Measurements from ENCODE around the gene TRAK1.

The TRAK1 gene

GRCh38 chr3:42157540-42158538 is 66.7 kb downstream of the TRAK1 start:
- DNase-seq (ENCODE audit: low spot score), result no peak

GRCh38 chr3:42159147-42159546 is 68.0 kb downstream of the TRAK1 start:
- no peak for DNase-seq (ENCODE audit: low spot score)

- no peak for DNase-seq (ENCODE audit: low spot score)
Observed at GRCh38 chr3:42159706-42160472, 68.7 kb downstream of the TRAK1 start.

GRCh38 chr3:42161050-42161935 is 70.1 kb downstream of the TRAK1 start:
- no peak for DNase-seq (ENCODE audit: low spot score)

DNA sequence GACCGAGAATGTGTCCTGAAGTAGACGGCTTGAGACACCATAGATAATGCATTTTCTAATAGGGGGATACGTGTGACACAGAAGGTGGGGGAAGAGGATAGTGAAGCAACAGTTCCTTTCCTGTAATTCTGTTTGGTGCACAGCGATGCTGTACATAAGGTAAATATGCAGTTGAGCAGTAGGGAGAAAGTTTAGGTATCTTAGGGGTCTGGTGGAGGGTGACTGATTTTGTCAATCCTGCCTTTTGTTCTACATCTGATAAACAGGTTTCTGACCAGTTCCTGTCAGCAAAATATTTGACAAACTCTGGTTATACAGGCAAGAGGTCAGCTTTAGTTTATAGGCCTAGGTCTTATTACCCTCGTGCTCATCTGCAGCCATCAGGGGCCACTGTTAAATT is 71.3 kb downstream of the TRAK1 start:
- DNase-seq (ENCODE audit: low spot score), result no peak

DNA sequence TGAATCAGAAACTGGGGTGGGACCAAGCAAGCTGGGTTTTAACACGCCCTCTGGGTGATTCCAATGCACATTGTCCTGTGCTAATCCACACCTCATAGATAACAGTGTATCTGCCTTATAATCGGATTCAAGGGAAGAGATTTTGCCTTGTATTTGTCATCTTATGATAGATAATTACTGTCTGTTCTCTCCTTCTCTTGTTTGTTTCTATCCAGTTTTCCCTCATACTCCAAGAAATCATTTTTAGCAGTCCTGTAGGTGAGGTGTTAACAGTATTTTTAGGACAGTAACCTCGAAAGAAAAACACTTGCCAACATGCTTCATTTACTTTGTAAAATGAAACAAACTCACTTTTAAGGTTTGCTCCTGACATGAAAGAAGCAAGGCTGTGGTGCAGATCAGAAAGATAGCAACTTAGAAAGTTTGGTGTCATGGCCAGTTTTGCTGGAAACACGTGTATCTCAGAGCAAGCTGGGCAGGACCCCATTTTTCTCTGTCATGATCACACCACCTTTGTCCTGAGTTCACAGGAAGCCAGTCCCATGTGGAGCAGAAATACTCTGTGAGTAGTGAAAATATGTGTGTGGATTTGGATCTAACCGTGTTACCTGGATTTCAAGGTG is 72.6 kb downstream of the TRAK1 start:
- no peak for DNase-seq (ENCODE audit: low spot score)

DNA sequence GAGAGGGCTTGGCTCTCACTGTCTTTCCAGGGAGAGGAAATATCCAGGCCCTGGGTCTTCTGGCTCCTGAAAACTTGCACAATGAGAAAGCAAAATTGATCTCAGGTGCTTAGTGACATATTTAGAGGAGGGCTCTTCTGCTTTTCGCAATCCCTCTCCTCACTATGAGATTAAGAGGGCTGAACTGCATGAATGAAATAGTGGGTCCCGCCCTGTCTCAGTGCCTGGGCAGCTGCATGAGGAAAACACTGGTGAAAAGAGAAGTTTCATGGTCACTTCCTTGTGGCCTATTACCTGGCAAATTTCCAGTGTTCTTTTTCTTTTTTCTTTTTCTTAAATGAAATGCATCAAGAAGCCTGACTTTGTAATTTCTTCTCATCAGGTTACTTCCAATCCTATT is 73.5 kb downstream of the TRAK1 start:
- no peak for DNase-seq (ENCODE audit: low spot score)

DNA sequence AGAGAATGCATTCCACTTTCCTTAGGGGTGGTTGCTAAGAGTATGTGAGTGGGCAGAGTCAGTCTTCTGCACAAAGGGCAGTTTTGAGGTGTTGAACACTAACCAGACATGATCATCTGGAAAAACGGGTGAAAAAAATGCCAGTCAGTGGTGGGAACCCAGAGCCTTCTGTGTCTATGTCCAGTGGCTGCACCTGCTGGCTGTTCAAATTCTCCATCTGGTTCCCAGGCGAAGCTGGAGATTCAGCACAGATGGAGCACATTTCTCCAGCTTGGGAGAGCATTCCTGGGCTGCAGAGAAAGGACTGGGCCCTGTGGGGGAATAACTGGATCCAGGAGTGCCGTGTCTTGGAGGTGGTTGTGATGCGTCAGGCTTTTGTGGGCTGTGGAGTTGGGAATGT is 74.1 kb downstream of the TRAK1 start:
- DNase-seq (ENCODE audit: low spot score), result no peak

- DNase-seq (ENCODE audit: low spot score), result no peak
Observed at GRCh38 chr3:42166214-42166613, 75.1 kb downstream of the TRAK1 start.

DNA sequence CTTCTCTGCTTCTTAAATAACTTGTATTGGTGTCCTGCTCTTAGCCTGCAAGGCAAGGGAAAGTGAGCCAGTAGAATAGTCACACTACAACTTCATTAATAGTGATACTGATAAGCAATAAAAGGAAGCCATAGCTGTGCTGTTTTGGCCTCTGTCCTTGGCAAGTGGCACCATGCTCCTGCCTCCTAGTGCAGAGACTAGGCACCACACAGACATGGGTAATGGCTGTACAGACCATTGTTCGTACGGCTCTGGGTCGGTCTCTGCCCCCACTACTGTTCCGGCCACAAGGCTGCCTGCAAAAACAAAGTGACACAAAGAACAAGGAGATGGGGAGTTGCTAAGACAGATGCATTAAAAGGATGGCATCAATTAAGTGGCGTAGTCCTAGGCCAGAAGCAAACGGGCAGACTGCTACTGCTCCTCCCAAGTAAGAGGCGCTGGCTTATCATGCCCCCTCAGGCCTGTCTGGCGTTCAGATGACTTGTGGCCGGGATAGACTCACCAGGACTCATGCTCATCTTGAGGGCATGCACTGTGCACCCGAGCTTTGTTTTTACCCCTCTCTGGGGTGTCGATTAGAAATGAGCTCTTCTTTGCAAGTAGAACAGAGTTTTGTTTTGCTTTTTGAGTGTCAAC is 75.6 kb downstream of the TRAK1 start:
- DNase-seq (ENCODE audit: low spot score), result peak; percentile 57

- DNase-seq (ENCODE audit: low spot score), result no peak
Observed at GRCh38 chr3:42169579-42170120, 78.5 kb downstream of the TRAK1 start.

DNA sequence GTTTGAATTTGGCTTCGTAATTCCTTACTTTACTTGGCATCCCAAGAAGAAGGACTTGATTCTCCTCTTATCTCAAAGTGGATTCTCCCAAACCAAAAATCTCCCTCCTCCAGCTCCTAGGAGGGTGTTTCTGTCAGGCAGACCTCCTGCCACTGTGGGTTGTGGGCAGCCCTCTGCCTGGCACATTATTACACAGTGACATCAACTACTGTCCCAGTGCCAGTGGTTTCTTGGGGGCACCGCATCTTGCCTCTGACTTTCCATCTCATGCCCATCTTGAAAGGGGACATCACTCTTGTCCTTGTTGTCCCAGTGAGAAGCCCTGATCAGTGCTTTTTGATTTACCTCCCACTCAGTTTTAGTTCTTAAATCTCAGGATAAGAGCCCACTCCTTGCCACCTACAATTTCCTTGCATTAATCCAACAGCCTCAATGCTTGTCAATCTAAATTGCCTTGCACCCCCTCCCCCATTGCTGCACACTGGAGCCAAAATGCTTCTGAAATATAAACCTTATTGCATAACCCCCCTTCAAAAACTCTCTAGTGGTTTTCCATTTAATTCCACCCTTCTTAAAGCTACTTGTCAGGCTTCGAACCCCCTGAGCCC is 81.0 kb downstream of the TRAK1 start:
- DNase-seq (ENCODE audit: low spot score), result no peak

DNA sequence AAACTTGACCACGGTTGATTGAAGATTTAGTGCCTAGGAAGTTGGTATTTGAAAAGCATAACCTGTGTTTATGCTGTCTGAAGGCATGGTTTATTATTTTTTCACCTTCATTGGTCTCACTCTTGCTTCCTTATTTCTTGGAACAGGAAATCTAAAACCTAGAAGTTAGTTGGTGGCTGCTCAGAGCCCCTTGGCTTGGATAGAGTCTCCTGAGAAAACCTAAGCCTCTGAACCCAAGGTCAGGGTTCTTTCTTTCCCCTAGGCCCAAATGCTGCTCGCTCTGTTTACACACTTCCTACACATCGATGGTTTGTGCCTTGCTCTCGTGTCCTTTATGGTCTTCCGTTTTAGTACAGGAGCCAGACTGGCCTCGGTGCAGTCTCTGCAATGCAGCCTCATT is 82.2 kb downstream of the TRAK1 start:
- DNase-seq (ENCODE audit: low spot score), result no peak

GRCh38 chr3:42174679-42175385 is 83.7 kb downstream of the TRAK1 start:
- no peak for DNase-seq (ENCODE audit: low spot score)

DNA sequence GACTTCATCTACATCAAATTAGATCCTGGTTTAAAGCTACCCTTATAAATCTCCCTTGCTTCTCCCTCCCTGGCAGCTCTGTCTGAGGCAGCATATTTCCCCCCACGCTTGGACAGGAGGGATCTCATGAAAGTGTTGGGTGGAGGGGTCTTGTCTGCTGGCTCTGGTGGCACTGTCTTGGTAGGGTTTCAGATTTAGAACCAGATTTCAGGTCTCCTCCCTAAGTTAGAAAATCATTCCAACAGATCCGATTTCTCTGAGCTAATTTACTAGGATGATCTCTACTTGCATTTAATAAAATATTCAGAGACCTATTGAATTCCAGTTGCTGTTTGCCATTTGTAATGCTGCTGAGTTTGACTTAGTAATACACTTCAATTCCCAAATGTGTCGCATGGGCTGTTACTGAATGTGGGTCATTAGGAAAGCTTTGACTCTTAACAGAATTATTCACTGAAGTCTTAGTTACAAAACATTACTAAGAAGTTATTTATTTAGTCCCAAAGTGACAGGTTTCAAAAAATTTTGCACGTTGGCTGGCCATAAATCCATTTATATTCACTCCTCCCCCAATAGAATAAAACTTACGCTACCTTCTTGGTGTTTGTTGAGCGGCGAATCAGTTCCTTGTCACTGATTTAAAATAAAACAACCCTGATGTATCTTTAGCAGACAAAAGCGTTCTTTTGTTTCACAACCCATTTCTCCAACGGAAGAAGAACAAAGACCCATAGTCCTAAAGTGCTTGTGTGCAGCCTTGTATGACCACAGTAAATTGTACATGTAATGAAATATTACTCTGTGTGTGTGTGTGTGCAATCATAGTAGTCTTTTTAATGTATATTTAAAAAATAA is 84.5 kb downstream of the TRAK1 start:
- DNase-seq (ENCODE audit: low spot score), result peak; percentile 70

DNA sequence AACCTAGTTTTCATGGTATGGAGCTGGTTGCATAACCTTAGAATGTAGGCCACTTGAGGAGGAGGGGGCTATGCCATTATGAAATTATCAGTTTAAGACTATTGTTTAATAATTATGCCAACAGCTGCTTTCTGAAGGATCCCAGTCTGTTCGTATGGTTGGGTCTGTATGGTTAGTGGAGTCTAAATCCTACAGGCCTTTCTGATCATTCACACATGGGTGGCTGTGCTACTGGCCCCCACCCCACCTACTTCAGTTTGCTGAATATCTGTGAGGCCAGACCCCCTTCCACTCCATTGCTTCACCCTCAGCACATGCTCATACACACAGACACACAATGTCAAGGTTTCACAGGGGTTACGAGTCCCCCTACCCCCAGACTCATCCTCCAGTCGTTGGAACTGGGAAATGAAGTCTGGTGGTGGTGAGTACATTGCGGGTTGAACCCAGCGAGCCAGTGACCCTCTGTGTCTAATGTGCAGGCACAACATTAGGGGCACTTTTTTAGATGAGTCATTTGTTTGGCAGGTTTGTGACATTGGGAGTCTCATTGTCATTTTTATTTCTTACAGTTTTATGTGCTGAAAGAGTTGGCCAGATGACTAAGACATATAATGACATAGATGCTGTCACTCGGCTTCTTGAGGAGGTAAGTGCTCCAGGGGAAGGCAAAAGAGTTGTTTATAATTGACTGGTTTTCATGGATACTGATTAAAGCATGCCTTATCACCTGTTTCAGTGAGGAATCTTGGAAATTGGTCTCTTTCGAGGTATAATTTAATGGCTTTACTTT is 85.3 kb downstream of the TRAK1 start:
- no peak for DNase-seq (ENCODE audit: low spot score)

GRCh38 chr3:42177068-42177800 is 86.1 kb downstream of the TRAK1 start:
- DNase-seq (ENCODE audit: low spot score), result peak; percentile 59

Data from globus pallidus (tissue), 1 donor.